Neural progenitor cell (in vitro differentiated cells): Measurements from ENCODE around the gene GTF2F2.

Experiments used
- EZH2 ChIP-seq: fragments of 200-600 bp; sonication (generic); IDR thresholded peaks from 2 replicates; pipeline ENCODE4 v1.6.1; 2017; ENCODE audit warnings: antibody characterized with exemption, mild to moderate bottlenecking, moderate library complexity
- TF ChIP-seq, protein P1 (sequence below): fragments of 200-600 bp; sonication (generic); IDR thresholded peaks from 2 replicates; pipeline ENCODE4 v1.5.1; 2017; ENCODE audit warnings: antibody characterized with exemption, mild to moderate bottlenecking

- TF ChIP-seq, protein P1, sequence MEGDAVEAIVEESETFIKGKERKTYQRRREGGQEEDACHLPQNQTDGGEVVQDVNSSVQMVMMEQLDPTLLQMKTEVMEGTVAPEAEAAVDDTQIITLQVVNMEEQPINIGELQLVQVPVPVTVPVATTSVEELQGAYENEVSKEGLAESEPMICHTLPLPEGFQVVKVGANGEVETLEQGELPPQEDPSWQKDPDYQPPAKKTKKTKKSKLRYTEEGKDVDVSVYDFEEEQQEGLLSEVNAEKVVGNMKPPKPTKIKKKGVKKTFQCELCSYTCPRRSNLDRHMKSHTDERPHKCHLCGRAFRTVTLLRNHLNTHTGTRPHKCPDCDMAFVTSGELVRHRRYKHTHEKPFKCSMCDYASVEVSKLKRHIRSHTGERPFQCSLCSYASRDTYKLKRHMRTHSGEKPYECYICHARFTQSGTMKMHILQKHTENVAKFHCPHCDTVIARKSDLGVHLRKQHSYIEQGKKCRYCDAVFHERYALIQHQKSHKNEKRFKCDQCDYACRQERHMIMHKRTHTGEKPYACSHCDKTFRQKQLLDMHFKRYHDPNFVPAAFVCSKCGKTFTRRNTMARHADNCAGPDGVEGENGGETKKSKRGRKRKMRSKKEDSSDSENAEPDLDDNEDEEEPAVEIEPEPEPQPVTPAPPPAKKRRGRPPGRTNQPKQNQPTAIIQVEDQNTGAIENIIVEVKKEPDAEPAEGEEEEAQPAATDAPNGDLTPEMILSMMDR: no peak
- TF ChIP-seq EZH2: no peak
Measured at GRCh38 chr13:45185286-45185685, 65.0 kb downstream of the GTF2F2 start.
